ENCODE data around the gene MUC12. TPM values are rescaled to one million over a fixed set of nuclear protein-coding genes. Genes with fewer than 3 reads are reported as not detected.
"Not testable (repeated sequence)": the region's sequence is repeated elsewhere in the genome, so short reads cannot be mapped to it uniquely, and the experiment has no call there.

Gene MUC12
- total RNA-seq, 2 experiments from 2014 or later, result 0.34 TPM; not detected in 1

- Mint-ChIP-seq H3K4me1 (no peaks in the 10 kb centered on the region), H3K27ac (no peak overlapping the region), H3K4me3 (no peak overlapping the region), H3K27me3 (peaks cover 16% of the 10 kb centered on the region), H3K36me3 (ENCODE audit: low read depth) (peaks cover 2% of the 10 kb centered on the region), H3K9me3 (ENCODE audit: low read depth) (peaks cover 5% of the 10 kb centered on the region)
- POLR2A ChIA-PET, result no interaction called here
- intact Hi-C loops (cut with DNase I, micrococcal nuclease), result no loop called here
- ATAC-seq, result no peak
- DNase-seq, result no peak
- CTCF ChIA-PET, result interaction anchor here (0.7 to 1.5 kb wide), 2 partner anchors 14 to 23 kb away, joined by 3 read pairs; no protein-coding TSS in a partner anchor
Measured at GRCh38 chr7:100974021-100974420, 4.7 kb downstream of the MUC12 start.

- ChIA-PET POLR2A (no interaction called here), CTCF (interaction anchor here (0.6 to 1.1 kb wide), 4 partner anchors 9 to 181 kb away, joined by 3 to 5 read pairs (median 3); partner anchors contain the start of gene MUC17)
- no peak overlapping the region for H3K27ac Mint-ChIP-seq
- H3K27me3 Mint-ChIP-seq, result peaks cover 11% of the 10 kb centered on the region
- peaks cover 5% of the 10 kb centered on the region for H3K9me3 Mint-ChIP-seq (ENCODE audit: low read depth)
- H3K36me3 Mint-ChIP-seq (ENCODE audit: low read depth), result peaks cover 2% of the 10 kb centered on the region
- no peaks in the 10 kb centered on the region for H3K4me1 Mint-ChIP-seq
- intact Hi-C loops (cut with DNase I, micrococcal nuclease), result no loop called here
- no peak overlapping the region for H3K4me3 Mint-ChIP-seq
- ATAC-seq (no peak), DNase-seq (no peak)
Measured at GRCh38 chr7:100975371-100975821, 6.0 kb downstream of the MUC12 start.

GRCh38 chr7:100978300-100978699 is 8.9 kb downstream of the MUC12 start:
- H3K9me3 Mint-ChIP-seq (ENCODE audit: low read depth), result peaks cover 5% of the 10 kb centered on the region
- CTCF ChIA-PET, result no interaction called here
- H3K4me3 Mint-ChIP-seq, result no peak overlapping the region
- H3K27me3 Mint-ChIP-seq, result peaks cover 9% of the 10 kb centered on the region
- no peaks in the 10 kb centered on the region for H3K4me1 Mint-ChIP-seq
- H3K36me3 Mint-ChIP-seq (ENCODE audit: low read depth), result peaks cover 2% of the 10 kb centered on the region
- no peak for ATAC-seq
- intact Hi-C loops (cut with DNase I, micrococcal nuclease), result no loop called here
- no peak for DNase-seq
- POLR2A ChIA-PET, result interaction anchor here (0.6 kb wide), 1 partner anchor 314 kb away, joined by 3 read pairs; no protein-coding TSS in a partner anchor
- H3K27ac Mint-ChIP-seq, result no peak overlapping the region

DNA sequence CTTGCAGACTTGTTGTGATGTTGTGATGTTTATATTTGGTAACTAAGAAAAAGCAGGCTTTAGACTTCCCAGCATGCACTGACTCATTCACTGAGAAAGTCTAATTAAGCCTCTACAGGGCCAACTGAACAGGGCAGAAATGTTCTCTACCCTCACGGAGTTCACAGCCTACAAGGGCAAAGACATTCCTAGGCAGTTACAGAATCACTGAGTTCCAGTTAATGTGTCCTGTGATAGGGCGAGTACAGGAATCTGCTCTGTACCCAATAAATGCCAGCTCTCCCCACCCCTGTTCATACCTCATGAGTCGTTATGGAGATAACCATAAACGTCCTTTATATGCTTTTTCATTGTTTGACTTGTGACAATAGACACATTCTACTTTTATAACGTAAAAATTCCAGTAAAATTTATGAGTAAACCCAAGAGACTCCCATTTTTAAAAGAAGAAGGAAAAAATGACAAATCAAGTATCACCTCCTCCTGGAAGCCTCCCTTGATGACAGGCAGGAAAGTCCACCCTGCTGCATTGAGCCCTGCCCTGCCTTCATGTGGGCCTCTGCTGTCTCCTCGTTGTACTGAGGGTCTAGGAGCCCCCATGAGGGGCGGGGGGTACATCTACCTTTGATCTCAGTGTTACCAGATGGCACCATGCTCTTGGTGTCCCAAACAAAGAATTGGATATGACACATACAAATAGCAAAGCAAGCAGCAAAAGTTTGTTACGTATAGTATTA is 14.3 kb downstream of the MUC12 start:
- ATAC-seq (no peak), DNase-seq (no peak)
- no peak overlapping the region for H3K4me3 Mint-ChIP-seq
- no peaks in the 10 kb centered on the region for H3K4me1 Mint-ChIP-seq
- H3K9me3 Mint-ChIP-seq (ENCODE audit: low read depth), result no peaks in the 10 kb centered on the region
- H3K27ac Mint-ChIP-seq, result no peak overlapping the region
- ChIA-PET POLR2A (no interaction called here), CTCF (no interaction called here)
- peaks cover 8% of the 10 kb centered on the region for H3K27me3 Mint-ChIP-seq
- H3K36me3 Mint-ChIP-seq (ENCODE audit: low read depth), result no peaks in the 10 kb centered on the region
- intact Hi-C loops (cut with DNase I, micrococcal nuclease), result no loop called here

GRCh38 chr7:100984241-100984918 is 15.0 kb downstream of the MUC12 start:
- H3K4me1 Mint-ChIP-seq; intact Hi-C loops (cut with DNase I, micrococcal nuclease); DNase-seq; ATAC-seq; H3K27me3 Mint-ChIP-seq; H3K36me3 Mint-ChIP-seq (ENCODE audit: low read depth); POLR2A ChIA-PET; H3K27ac Mint-ChIP-seq; CTCF ChIA-PET; H3K9me3 Mint-ChIP-seq (ENCODE audit: low read depth); H3K4me3 Mint-ChIP-seq: not testable (repeated sequence)

DNA sequence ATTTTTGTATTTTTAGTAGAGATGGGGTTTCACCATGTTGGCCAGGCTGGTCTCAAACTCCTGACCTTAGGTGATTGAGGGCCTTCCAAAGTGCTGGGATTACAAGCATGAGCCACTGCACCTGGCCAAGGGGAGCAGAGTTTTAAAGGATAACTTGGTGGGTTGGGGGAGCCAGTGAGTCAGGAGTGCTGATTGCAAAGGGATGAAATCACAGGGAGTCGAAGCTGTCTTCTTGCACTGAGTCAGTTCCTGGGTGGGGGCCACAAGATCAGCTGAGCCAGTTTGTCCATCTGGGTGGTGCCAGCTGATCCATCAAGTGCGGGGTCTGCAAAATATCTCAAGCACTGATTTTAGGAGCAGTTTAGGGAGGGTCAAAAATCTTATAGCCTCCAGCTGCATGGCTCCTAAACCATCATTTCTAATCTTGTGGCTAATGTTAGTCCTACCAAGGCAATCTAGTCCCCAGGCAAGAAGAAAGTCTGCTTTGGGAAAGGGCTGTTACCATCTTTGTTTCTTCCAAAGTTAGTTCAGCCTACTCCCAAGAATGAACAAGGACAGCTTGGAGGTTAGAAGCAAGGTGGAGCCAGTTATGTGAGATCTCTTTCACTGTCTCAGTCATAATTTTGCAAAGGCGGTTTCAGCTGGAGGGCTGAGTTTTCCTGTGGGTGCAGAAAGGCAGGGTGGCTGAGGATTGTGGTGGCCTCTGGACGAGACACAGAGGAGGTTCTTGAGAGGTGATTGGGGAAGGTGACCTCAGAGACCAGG is 15.8 kb downstream of the MUC12 start:
- H3K27ac Mint-ChIP-seq; intact Hi-C loops (cut with DNase I, micrococcal nuclease); H3K4me3 Mint-ChIP-seq; CTCF ChIA-PET; H3K4me1 Mint-ChIP-seq; ATAC-seq; POLR2A ChIA-PET; DNase-seq; H3K27me3 Mint-ChIP-seq; H3K9me3 Mint-ChIP-seq (ENCODE audit: low read depth); H3K36me3 Mint-ChIP-seq (ENCODE audit: low read depth): not testable (repeated sequence)

- DNase-seq (no peak), ATAC-seq (no peak)
- H3K9me3 Mint-ChIP-seq (ENCODE audit: low read depth), result no peaks in the 10 kb centered on the region
- intact Hi-C loops (cut with DNase I, micrococcal nuclease), result no loop called here
- no peak overlapping the region for H3K4me3 Mint-ChIP-seq
- POLR2A ChIA-PET, result no interaction called here
- no peaks in the 10 kb centered on the region for H3K27me3 Mint-ChIP-seq
- CTCF ChIA-PET, result interaction anchor here (1.1 kb wide), 1 partner anchor 67 kb away, joined by 3 read pairs; no protein-coding TSS in a partner anchor
- no peaks in the 10 kb centered on the region for H3K4me1 Mint-ChIP-seq
- H3K36me3 Mint-ChIP-seq (ENCODE audit: low read depth), result no peaks in the 10 kb centered on the region
- H3K27ac Mint-ChIP-seq, result no peak overlapping the region
Measured at GRCh38 chr7:100991631-100992030, 22.3 kb downstream of the MUC12 start.

- H3K27me3 Mint-ChIP-seq; H3K4me3 Mint-ChIP-seq; H3K27ac Mint-ChIP-seq; H3K4me1 Mint-ChIP-seq; POLR2A ChIA-PET; ATAC-seq; H3K9me3 Mint-ChIP-seq (ENCODE audit: low read depth); DNase-seq; intact Hi-C loops (cut with DNase I, micrococcal nuclease); H3K36me3 Mint-ChIP-seq (ENCODE audit: low read depth): not testable (repeated sequence)
- CTCF ChIA-PET, result interaction anchor here (1.1 kb wide), 1 partner anchor 67 kb away, joined by 3 read pairs; no protein-coding TSS in a partner anchor
Measured at GRCh38 chr7:100992280-100992679, 22.9 kb downstream of the MUC12 start.

DNA sequence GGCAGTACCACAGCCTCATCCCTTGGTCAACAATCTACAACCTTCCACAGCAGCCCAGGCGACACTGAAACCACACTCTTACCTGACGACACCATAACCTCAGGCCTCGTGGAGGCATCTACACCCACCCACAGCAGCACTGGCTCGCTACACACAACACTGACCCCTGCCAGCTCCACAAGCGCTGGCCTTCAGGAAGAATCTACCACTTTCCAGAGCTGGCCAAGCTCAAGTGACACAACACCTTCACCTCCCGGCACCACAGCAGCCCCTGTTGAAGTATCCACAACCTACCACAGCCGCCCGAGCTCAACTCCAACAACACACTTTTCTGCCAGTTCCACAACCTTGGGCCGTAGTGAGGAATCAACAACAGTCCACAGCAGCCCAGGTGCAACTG is 25.3 kb downstream of the MUC12 start:
- H3K27me3 Mint-ChIP-seq; H3K4me1 Mint-ChIP-seq; intact Hi-C loops (cut with DNase I, micrococcal nuclease); H3K4me3 Mint-ChIP-seq; H3K36me3 Mint-ChIP-seq (ENCODE audit: low read depth); DNase-seq; CTCF ChIA-PET; H3K27ac Mint-ChIP-seq; H3K9me3 Mint-ChIP-seq (ENCODE audit: low read depth); POLR2A ChIA-PET; ATAC-seq: not testable (repeated sequence)

GRCh38 chr7:100998530-100998929 is 29.2 kb downstream of the MUC12 start:
- POLR2A ChIA-PET; DNase-seq; ATAC-seq; CTCF ChIA-PET; H3K27ac Mint-ChIP-seq; H3K27me3 Mint-ChIP-seq; intact Hi-C loops (cut with DNase I, micrococcal nuclease); H3K9me3 Mint-ChIP-seq (ENCODE audit: low read depth); H3K4me1 Mint-ChIP-seq; H3K36me3 Mint-ChIP-seq (ENCODE audit: low read depth); H3K4me3 Mint-ChIP-seq: not testable (repeated sequence)

DNA sequence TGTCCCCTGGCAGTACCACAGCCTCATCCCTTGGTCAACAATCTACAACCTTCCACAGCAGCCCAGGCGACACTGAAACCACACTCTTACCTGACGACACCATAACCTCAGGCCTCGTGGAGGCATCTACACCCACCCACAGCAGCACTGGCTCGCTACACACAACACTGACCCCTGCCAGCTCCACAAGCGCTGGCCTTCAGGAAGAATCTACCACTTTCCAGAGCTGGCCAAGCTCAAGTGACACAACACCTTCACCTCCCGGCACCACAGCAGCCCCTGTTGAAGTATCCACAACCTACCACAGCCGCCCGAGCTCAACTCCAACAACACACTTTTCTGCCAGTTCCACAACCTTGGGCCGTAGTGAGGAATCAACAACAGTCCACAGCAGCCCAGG is 30.0 kb downstream of the MUC12 start:
- POLR2A ChIA-PET; H3K4me3 Mint-ChIP-seq; H3K9me3 Mint-ChIP-seq (ENCODE audit: low read depth); ATAC-seq; intact Hi-C loops (cut with DNase I, micrococcal nuclease); H3K27ac Mint-ChIP-seq; H3K27me3 Mint-ChIP-seq; H3K4me1 Mint-ChIP-seq; DNase-seq; H3K36me3 Mint-ChIP-seq (ENCODE audit: low read depth); CTCF ChIA-PET: not testable (repeated sequence)
